DOHH2 (cell line): ENCODE data around the gene KIF6.

ENCODE experiments used
- CTCF ChIP-seq: fragments of 200-600 bp; sonication (generic); IDR thresholded peaks from one replicate; pipeline ENCODE4 v1.5.1; 2014; ENCODE audit warnings: antibody characterized with exemption, mild to moderate bottlenecking, low read depth, low read length; ENCODE audit not compliant: poor library complexity, severe bottlenecking
- EZH2phosphoT487 ChIP-seq: fragments of 200-600 bp; sonication (generic); IDR thresholded peaks from 2 replicates; pipeline ENCODE4 v1.6.1; 2017; ENCODE audit warnings: borderline replicate concordance, mild to moderate bottlenecking, antibody characterized with exemption, low read length, moderate library complexity, mixed read lengths

- no peak for TF ChIP-seq CTCF
- TF ChIP-seq EZH2phosphoT487, result no peak
These were observed 361.9 kb downstream of the KIF6 start for GRCh38 chr6:39363280-39363679.
